Liver (tissue), 9 donors: Measurements from ENCODE around the gene IFRD1. TPM values are rescaled to one million over a fixed set of nuclear protein-coding genes. Genes with fewer than 3 reads are reported as not detected.

Experiments used
- DNase-seq: peaks from one replicate; pipeline ENCODE4 v3.0.0-alpha.2; 2017; ENCODE audit warnings: low spot score
- H3K27ac ChIP-seq, 2 donors: one replicate each; pipeline ENCODE4 v1.7.0; 2013; ENCODE audit warnings: inconsistent platforms in 2 of 2, low read length in 2 of 2, control low read depth in 1 of 2, low read depth in 1 of 2, mild to moderate bottlenecking in 1 of 2
- H3K27me3 ChIP-seq, 4 donors: one replicate each; pipeline versions ENCODE4 v1.6.1 to v1.7.0; 2013; ENCODE audit warnings: low read length in 3 of 4, inconsistent platforms in 1 of 4, mild to moderate bottlenecking in 1 of 4, moderate library complexity in 1 of 4; ENCODE audit not compliant: control insufficient read depth in 4 of 4, insufficient read depth in 4 of 4
- H3K36me3 ChIP-seq, 4 donors: one replicate each; pipeline versions ENCODE4 v1.6.1 to v1.7.0; 2013; ENCODE audit warnings: low read length in 3 of 4, mild to moderate bottlenecking in 3 of 4, low read depth in 1 of 4, moderate library complexity in 1 of 4; ENCODE audit not compliant: control insufficient read depth in 4 of 4, insufficient read depth in 3 of 4
- H3K4me1 ChIP-seq, 4 donors: one replicate each; pipeline versions ENCODE4 v1.6.1 to v1.7.0; 2013; ENCODE audit warnings: low read length in 3 of 4, mild to moderate bottlenecking in 3 of 4, moderate library complexity in 1 of 4; ENCODE audit not compliant: control insufficient read depth in 4 of 4, insufficient read depth in 4 of 4
- H3K4me3 ChIP-seq, 3 donors: one replicate each; pipeline versions ENCODE4 v1.6.1 to v1.7.0; 2013; ENCODE audit warnings: low read length in 3 of 3, control low read depth in 1 of 3, low read depth in 1 of 3, mild to moderate bottlenecking in 1 of 3
- H3K9ac ChIP-seq, 2 donors: one replicate each; pipeline ENCODE4 v1.7.0; 2013; ENCODE audit warnings: low read length in 2 of 2, mild to moderate bottlenecking in 2 of 2, moderate library complexity in 2 of 2, control low read depth in 1 of 2, low read depth in 1 of 2
- H3K9me3 ChIP-seq, 4 donors: one replicate each; pipeline versions ENCODE4 v1.6.1 to v1.7.0; 2013; ENCODE audit warnings: low read length in 3 of 4; ENCODE audit not compliant: control insufficient read depth in 4 of 4
- FOXA2 ChIP-seq: IDR thresholded peaks from 2 replicates; pipeline ENCODE4 v1.6.1; 2016; ENCODE audit warnings: antibody characterized with exemption
- GABPA ChIP-seq, 2 donors: IDR thresholded peaks in 1 of 2; conservative IDR thresholded peaks in 1 of 2; 2 replicates each; pipeline ENCODE4 v1.6.1; 2016; ENCODE audit warnings: antibody characterized with exemption in 2 of 2, mild to moderate bottlenecking in 1 of 2, moderate library complexity in 1 of 2
- HNF4A ChIP-seq, 2 donors: conservative IDR thresholded peaks; 2 replicates each; pipeline ENCODE4 v1.6.1; 2016; ENCODE audit warnings: antibody characterized with exemption in 2 of 2, mild to moderate bottlenecking in 2 of 2
- JUND ChIP-seq, 2 donors: IDR thresholded peaks; 2 replicates each; pipeline ENCODE4 v1.6.1; 2016; ENCODE audit warnings: antibody characterized with exemption in 2 of 2
- MAX ChIP-seq: IDR thresholded peaks from 2 replicates; pipeline ENCODE4 v1.6.1; 2016; ENCODE audit warnings: antibody characterized with exemption
- NR2F2 ChIP-seq: IDR thresholded peaks from 2 replicates; pipeline ENCODE4 v1.6.1; 2016; ENCODE audit warnings: antibody characterized with exemption
- REST ChIP-seq: IDR thresholded peaks from 2 replicates; pipeline ENCODE4 v1.6.1; 2016; ENCODE audit warnings: antibody characterized with exemption, mild to moderate bottlenecking
- WGBS: extraction: QIAGEN DNeasy Blood & Tissue Kit; methylation state at CpG from one replicate; pipeline ENCODE4 v1.1.7; 2013; 5-methylcytosine and 5-hydroxymethylcytosine counted together
- polyA plus RNA-seq, 2 donors: library from polyadenylated mRNA; stranded (reverse) in 1 of 2; unstranded in 1 of 2; fragments of 200-250 nt in 1 of 2; fragments of >200 nt in 1 of 2; fragmentation: Nextera tagmentation in 1 of 2; extraction: Ambion mirVana in 1 of 2; gene quantifications; one replicate each; pipeline versions ENCODE4 v1.2.1 to v1.2.3, GENCODE V29; 2013 to 2015
- total RNA-seq, 2 donors: library from RNA; depleted of rRNA; stranded (reverse); fragments of >200 nt; gene quantifications; one replicate each; pipeline ENCODE4 v1.2.3, GENCODE V29; 2014
- TF ChIP-seq, protein P1 (sequence below): IDR thresholded peaks from 2 replicates; pipeline ENCODE4 v1.6.1; 2016; ENCODE audit warnings: antibody characterized with exemption
- TF ChIP-seq, protein P2 (sequence below): fragments of 150-350 bp; IDR thresholded peaks from 2 replicates; pipeline ENCODE4 v1.5.1; 2017; ENCODE audit warnings: improper control_type of control experiment, low read depth, low read length; ENCODE audit not compliant: missing input control
- donor health status: healthy.
- donor health status: healthy.
- donor health status: healthy.
- donor health status: healthy.
- donor health status: healthy.

IFRD1 gene
- total and polyA plus RNA-seq, 4 donors: 7.7 to 35.6 (median 21.1) TPM

- DNase-seq: no peak
- Histone ChIP-seq H3K9ac (no peak overlapping the region), H3K27me3 (no peaks in the 10 kb centered on the region), H3K9me3 (no peaks in the 10 kb centered on the region), H3K4me3 (no peak overlapping the region), H3K4me1 (peaks cover 0 to 7% (median 2%) of the 10 kb centered on the region in 4 donors), H3K27ac (no peak overlapping the region), H3K36me3 (peaks cover 0 to 1% (median 0%) of the 10 kb centered on the region in 4 donors)
- TF ChIP-seq, protein P1, sequence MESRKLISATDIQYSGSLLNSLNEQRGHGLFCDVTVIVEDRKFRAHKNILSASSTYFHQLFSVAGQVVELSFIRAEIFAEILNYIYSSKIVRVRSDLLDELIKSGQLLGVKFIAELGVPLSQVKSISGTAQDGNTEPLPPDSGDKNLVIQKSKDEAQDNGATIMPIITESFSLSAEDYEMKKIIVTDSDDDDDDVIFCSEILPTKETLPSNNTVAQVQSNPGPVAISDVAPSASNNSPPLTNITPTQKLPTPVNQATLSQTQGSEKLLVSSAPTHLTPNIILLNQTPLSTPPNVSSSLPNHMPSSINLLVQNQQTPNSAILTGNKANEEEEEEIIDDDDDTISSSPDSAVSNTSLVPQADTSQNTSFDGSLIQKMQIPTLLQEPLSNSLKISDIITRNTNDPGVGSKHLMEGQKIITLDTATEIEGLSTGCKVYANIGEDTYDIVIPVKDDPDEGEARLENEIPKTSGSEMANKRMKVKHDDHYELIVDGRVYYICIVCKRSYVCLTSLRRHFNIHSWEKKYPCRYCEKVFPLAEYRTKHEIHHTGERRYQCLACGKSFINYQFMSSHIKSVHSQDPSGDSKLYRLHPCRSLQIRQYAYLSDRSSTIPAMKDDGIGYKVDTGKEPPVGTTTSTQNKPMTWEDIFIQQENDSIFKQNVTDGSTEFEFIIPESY: no peak
- 90% methylated on average over 2 of the region's 2 CpGs for WGBS
Observed at GRCh38 chr7:112494656-112495055, 44.4 kb downstream of the IFRD1 start.

DNA sequence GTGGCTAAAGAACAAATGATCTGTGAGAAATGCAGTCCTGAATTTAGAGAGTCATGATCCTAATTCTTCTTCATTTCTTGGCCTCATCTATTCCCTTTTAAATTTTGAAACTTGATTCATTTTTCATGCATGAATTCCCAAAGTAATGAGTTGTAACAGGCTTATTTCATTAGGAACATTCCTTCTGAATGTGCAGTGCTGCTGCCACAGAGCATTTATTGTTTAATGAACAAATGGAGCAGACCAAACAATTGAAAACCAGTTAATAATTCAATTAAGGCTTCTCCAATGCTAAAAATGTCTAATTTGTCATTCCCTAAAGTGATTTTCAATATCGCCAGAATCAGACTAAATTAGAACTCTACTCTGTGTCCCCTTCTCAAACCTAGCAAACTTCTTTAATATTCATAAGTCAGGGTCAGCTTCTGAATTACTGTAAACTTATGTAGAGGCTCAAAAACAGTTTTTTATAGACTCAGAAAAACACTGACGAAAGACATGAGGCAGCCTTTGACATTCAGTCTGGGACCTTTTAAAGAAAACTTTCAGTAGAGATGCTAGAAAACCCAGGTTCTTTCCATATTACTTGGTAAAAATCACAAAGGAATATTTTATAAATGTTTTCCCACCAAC, 45.0 kb downstream of the IFRD1 start:
- no peak for TF ChIP-seq REST
- TF ChIP-seq GABPA (IDR thresholded peaks at IDR 0.05 in 1 of 2, conservative IDR thresholded peaks at IDR 0.05 in 1 of 2): no peak
- no peak for TF ChIP-seq JUND (IDR thresholded peaks at IDR 0.05)
- no peak for TF ChIP-seq HNF4A (conservative IDR thresholded peaks at IDR 0.05)
- TF ChIP-seq, protein P2, sequence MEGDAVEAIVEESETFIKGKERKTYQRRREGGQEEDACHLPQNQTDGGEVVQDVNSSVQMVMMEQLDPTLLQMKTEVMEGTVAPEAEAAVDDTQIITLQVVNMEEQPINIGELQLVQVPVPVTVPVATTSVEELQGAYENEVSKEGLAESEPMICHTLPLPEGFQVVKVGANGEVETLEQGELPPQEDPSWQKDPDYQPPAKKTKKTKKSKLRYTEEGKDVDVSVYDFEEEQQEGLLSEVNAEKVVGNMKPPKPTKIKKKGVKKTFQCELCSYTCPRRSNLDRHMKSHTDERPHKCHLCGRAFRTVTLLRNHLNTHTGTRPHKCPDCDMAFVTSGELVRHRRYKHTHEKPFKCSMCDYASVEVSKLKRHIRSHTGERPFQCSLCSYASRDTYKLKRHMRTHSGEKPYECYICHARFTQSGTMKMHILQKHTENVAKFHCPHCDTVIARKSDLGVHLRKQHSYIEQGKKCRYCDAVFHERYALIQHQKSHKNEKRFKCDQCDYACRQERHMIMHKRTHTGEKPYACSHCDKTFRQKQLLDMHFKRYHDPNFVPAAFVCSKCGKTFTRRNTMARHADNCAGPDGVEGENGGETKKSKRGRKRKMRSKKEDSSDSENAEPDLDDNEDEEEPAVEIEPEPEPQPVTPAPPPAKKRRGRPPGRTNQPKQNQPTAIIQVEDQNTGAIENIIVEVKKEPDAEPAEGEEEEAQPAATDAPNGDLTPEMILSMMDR: no peak
- no peak for TF ChIP-seq NR2F2
- TF ChIP-seq MAX: no peak
- no peak for TF ChIP-seq FOXA2
- no peak overlapping the region for H3K9ac ChIP-seq
- 77% methylated on average over 2 of the region's 2 CpGs for WGBS
- H3K4me3 ChIP-seq: no peak overlapping the region
- no peak overlapping the region for H3K27ac ChIP-seq
- no peaks in the 10 kb centered on the region for H3K36me3 ChIP-seq
- H3K27me3 ChIP-seq: no peaks in the 10 kb centered on the region
- H3K4me1 ChIP-seq: peaks cover 0 to 7% (median 2%) of the 10 kb centered on the region in 4 donors
- DNase-seq: no peak
- no peaks in the 10 kb centered on the region for H3K9me3 ChIP-seq
